HG03025 (cell line): ENCODE data around the gene B4GALT6.

Experiments
- ATAC-seq: cut with Tn5 transposase; IDR thresholded peaks from one replicate; pipeline ENCODE4 v1.9.1; 2021; ENCODE audit warnings: mild to moderate bottlenecking, moderate library complexity; ENCODE audit not compliant: unreplicated experiment, low FRiP score

The B4GALT6 gene

GRCh38 chr18:31694297-31694696 is 9.9 kb upstream of the B4GALT6 start:
- ATAC-seq = no peak

- ATAC-seq = no peak
Measured at GRCh38 chr18:31688606-31689005, 4.2 kb upstream of the B4GALT6 start.

GRCh38 chr18:31686986-31687928 is 2.9 kb upstream of the B4GALT6 start:
- no peak for ATAC-seq

- ATAC-seq = no peak
Measured at GRCh38 chr18:31686572-31686971, 2.2 kb upstream of the B4GALT6 start.

DNA sequence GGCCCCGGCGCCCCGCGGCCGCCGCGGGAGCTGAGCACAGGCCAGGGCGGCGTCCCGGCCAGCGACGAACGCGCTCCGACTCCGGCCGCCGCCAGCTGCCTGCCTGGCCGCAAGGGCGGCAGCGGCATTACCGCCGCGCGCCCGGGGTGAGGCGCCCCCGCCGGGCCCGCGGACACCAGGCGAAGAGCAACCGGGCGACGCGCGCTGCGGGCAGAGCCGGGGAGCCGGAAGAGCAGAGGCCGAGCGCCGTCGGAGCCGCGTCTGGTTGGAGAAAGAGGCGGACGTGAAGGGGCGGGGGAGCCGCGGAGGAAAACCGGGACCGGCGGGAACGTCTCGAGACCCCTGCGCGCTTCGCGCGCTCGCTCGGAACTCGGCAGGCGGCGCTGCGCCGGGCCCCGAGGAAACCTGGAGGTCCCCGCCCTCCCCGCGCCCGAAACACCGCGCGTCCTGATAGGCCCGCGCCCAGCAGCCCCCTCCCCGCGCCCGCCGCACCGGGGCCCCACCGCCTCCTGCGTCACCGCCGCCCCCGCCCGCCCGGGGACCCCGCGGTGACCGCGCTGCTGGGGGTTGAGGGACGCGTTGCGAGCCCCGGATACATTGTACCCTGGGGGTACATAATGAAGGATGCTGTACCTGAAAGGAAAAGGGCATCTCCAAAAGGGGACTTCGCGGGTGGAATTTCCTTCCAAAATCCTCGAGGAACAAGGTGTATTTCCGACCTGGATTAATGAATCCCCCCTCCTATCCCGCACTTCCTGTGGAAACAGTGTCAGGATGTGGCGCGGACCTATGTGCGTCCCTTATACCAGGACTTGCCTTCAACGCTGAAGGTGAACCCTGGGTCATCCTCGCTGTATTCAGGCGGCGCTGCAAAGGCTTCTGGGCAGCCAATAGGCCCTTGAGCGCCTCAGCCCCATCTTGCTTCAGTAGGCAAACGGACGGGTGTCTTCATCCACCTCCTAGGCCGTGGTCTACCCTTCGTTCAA is 1.0 kb upstream of the B4GALT6 start:
- ATAC-seq = peak; percentile 72

DNA sequence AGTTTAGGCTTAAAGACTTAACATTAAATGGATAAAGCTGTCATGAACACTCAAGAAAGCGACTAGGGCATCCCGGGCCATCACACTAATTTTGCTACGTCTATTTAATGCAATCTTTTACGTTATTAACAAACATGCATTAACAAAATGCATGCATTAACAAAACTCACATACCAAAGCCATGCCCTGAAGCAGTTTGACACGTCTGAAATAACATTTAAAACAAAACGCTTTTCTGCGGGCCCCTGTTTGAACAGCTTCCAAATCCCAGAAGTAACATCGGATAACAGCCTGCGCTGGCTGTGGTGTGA is 458 bp downstream of the B4GALT6 start:
- ATAC-seq = no peak

- ATAC-seq = no peak
Measured at GRCh38 chr18:31683106-31683505, 1.3 kb downstream of the B4GALT6 start.

DNA sequence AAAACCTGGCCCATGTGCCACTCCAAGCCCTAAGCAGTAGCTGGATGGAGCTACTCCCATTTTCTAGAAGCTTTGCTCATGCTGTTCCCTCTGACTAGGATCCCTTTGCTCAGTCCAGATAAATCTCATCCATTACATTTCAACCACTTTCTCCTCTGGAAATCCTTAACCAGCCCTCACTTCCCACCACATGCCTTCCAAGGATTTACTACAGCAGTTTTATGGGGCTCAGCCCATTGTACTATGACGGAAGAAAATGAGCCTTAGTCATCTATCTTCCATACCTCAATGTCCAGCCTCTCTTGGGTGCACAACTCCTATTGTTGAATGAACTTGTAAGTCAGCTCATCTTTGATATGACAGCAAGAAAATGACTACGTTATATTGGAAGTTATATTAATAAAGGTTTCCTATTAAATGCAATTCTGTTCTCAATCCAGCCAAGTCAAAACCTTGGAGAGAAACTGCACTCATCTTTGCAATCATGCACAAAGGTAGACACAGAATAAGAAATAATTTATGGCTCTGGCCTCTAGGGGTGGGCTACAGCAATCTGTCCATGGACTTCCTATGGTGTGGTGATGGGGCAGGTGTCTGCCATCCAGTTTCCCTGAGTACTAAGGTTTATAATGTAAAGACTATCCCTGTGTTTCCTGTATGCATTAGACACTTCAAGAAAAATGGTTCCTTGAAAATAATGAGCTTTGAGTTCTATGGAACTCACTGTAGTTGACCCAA is 3.4 kb downstream of the B4GALT6 start:
- no peak for ATAC-seq

DNA sequence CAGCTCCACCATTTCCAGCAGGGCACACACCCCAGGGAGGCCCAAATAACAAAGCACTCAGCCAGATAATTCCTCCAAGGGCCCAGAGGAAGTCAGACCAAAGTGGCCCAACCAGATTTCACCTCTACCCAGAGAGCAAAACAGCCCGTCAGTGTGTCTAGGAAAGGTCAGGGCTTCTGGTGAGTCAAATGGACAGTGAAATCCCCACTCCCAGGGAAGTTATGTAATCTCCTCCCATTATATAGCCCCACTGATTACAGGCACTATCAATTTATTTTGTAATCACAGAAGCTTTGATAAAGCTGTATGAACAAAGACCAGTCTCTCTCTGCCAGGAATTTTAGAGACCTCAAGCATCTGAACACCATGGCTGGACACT is 4.0 kb downstream of the B4GALT6 start:
- ATAC-seq = no peak

- ATAC-seq = no peak
Measured at GRCh38 chr18:31679791-31680432, 4.5 kb downstream of the B4GALT6 start.

DNA sequence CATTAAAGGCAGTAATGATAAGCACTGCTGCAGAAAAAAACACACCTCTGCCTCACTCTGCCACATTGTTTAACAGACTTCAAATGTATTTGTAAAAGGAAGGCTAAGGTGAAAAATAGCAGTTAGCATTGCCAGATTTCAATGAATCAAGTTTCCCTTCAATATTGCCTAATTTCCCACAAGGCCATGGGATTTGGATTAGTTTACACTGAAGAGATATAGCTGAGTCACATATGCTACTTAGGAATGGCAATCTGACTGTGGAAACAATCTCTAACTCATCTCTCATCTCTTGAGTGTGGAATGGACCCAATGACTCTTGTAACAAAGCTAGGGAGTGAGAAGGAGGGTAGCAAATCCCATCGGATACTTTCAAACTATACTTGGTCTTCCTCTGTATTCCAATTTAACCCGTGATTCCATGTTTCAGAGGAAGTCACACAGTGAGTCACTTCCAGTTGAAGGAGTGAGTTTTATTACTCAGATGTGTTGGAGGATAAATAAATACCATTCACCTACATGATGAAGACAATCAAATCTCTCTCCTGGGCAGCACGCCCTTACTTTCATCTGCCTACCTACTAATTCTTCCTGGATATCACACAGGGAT is 5.1 kb downstream of the B4GALT6 start:
- ATAC-seq = no peak

DNA sequence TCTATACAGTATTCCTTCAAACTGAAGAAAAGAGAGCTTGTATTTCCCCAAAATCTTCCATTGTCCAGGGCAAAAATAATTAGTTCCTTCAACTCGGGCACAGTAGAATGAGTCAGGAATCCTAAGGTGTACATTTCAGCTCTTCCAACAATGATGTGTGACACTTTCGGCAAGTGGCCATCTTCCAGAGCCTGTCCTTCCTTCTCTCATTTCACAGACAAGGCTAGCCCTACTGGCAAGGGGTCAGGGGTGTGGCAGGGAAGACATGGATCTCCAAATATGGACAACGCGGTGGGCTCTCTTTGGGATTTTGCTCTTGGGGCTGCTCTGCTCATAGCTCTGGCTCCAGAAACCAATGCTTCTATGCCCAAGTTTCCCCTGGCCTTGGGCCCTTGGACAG is 6.0 kb downstream of the B4GALT6 start:
- no peak for ATAC-seq

- no peak for ATAC-seq
Measured at GRCh38 chr18:31677592-31677991, 6.8 kb downstream of the B4GALT6 start.

DNA sequence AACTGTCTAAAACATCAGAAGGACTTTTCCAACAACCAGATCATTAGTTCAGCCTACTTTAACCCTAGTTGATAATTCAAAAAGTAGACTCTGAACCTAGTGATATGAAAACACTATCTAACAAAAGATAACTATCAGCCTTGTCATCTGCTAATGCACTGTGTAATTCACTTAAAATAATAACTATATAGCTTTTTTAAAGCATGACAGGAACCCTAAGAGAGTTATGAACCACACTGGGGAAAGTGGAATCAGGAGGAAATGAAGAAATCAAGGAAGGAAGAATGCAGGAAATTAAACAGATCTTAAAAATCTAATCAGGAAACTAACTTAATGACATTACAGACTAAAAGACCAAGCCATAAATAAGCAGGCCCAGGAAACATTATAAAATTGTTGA is 9.0 kb downstream of the B4GALT6 start:
- no peak for ATAC-seq

GRCh38 chr18:31672628-31673135 is 11.7 kb downstream of the B4GALT6 start:
- no peak for ATAC-seq

DNA sequence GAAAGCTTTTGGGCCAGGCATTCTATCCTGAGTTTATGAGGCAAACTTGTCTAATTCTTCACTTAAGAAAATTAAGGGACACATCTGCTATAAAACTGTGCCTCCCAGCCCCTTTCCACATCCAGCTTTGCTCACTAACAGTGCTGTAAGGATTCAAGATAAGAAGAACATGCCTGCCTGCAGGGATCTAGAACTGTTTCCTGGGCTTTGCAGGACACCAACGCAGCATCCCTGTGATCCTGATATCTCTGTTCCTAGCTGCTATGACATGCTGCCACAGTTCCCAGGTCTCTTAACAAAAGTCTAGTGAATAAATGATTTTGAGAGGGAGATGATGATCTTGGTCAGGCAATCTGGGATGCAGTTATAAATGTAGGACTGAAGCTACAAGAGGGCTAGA is 12.4 kb downstream of the B4GALT6 start:
- ATAC-seq = no peak

GRCh38 chr18:31669541-31669940 is 14.8 kb downstream of the B4GALT6 start:
- ATAC-seq = no peak

DNA sequence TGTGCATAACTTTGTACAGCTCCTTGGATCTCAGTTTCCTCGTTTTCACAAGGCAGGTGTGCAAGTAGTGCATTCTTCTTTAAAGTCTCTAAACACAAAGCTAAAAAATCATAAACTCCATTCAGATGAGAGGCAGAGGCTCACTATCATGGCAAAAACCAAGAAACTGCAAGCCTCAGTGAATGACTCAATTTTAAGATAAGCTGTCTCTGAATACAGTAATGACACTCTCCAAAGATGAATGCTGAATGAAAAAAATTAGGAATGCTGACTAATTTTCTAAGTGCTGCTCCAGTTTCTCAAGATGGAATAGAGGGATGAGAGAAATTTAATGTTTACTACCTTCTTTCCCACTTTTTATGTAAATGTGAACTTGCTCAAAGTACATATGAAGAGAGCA is 17.2 kb downstream of the B4GALT6 start:
- no peak for ATAC-seq

- ATAC-seq = no peak
Measured at GRCh38 chr18:31666055-31666454, 18.3 kb downstream of the B4GALT6 start.

GRCh38 chr18:31664101-31664500 is 20.3 kb downstream of the B4GALT6 start:
- no peak for ATAC-seq
